ENCODE results near the gene CELF5.
A peak's percentile ranks its signal among the peaks of the same experiment; 100 is the strongest.
"Not testable (repeated sequence)": the region's sequence is repeated elsewhere in the genome, so short reads cannot be mapped to it uniquely, and the experiment has no call there.

The CELF5 gene

GRCh38 chr19:3201911-3202310 is 22.6 kb upstream of the CELF5 start:
- ChIA-PET POLR2A (no interaction called here), CTCF (no interaction called here)
- TF ChIP-seq GLIS1 (tag by site-specific recombination; IDR thresholded peaks at IDR 0.05), result peak; percentile 70
- peak; percentile 34; the same call in 1 of the 2 replicates for TF ChIP-seq ZIC2 (tag by site-specific recombination; IDR thresholded peaks at IDR 0.05)
- TF ChIP-seq ZNF2 (tag by site-specific recombination; IDR thresholded peaks at IDR 0.05), result no peak
- 0 out of 2 replicates have a peak, but pooled peaks have one; percentile 16 for TF ChIP-seq SCRT2 (tag by site-specific recombination; IDR thresholded peaks at IDR 0.05)
- peak; percentile 49; the same call in 1 of the 2 replicates for TF ChIP-seq GLIS2 (tag by site-specific recombination; IDR thresholded peaks at IDR 0.05)
- TF ChIP-seq ZNF274 (IDR thresholded peaks at IDR 0.05; ENCODE audit: low read length), result no peak
- TF ChIP-seq ZNF274 (tag by site-specific recombination; IDR thresholded peaks at IDR 0.05; ENCODE audit: borderline replicate concordance), result no peak
- Histone ChIP-seq H3K4me1 (ENCODE audit: control insufficient read depth, insufficient read depth, low read length) (no peaks in the 10 kb centered on the region), H3K36me3 (ENCODE audit: control insufficient read depth in 2 of 2, insufficient read depth in 1 of 2, low read length in 2 of 2) (peaks cover 6 to 68% of the 10 kb centered on the region in 2 experiments; a peak in 2 of 3 replicates), H3K4me3 (ENCODE audit: low read depth, low read length) (no peak overlapping the region), H3K27ac (ENCODE audit: extremely low read depth, low read depth, low read length) (no peak overlapping the region), H3K9me3 (ENCODE audit: control insufficient read depth, insufficient read depth, low read depth, low read length) (no peaks in the 10 kb centered on the region)

- no peaks in the 10 kb centered on the region for H3K9me3 ChIP-seq (ENCODE audit: control insufficient read depth, insufficient read depth, low read depth, low read length)
- ChIA-PET POLR2A (no interaction called here), CTCF (no interaction called here)
- no peak overlapping the region for H3K4me3 ChIP-seq (ENCODE audit: low read depth, low read length)
- H3K27ac ChIP-seq (ENCODE audit: extremely low read depth, low read depth, low read length), result no peak overlapping the region
- no peak for TF ChIP-seq ZNF155 (tag by site-specific recombination; IDR thresholded peaks at IDR 0.05)
- peaks cover 7 to 69% of the 10 kb centered on the region in 2 experiments; a peak in 2 of 3 replicates for H3K36me3 ChIP-seq (ENCODE audit: control insufficient read depth in 2 of 2, insufficient read depth in 1 of 2, low read length in 2 of 2)
- H3K4me1 ChIP-seq (ENCODE audit: control insufficient read depth, insufficient read depth, low read length), result no peaks in the 10 kb centered on the region
Measured at GRCh38 chr19:3202346-3202745, 22.1 kb upstream of the CELF5 start.

- H3K27ac ChIP-seq (ENCODE audit: extremely low read depth, low read depth, low read length); POLR2A ChIA-PET: not testable (repeated sequence)
- CTCF ChIA-PET, result interaction anchor here (0.6 kb wide), 1 partner anchor 1183 kb away, joined by 4 read pairs; no protein-coding TSS in a partner anchor
Measured at GRCh38 chr19:3202895-3203294, 21.6 kb upstream of the CELF5 start.

GRCh38 chr19:3203805-3204645 is 20.4 kb upstream of the CELF5 start:
- H3K27ac ChIP-seq (ENCODE audit: extremely low read depth, low read depth, low read length), result no peak overlapping the region

More at GRCh38 chr19:3202895-3203294, 21.6 kb upstream of the CELF5 start:
- not testable (repeated sequence) for H3K4me1 ChIP-seq (ENCODE audit: control insufficient read depth, insufficient read depth, low read length); H3K9me3 ChIP-seq (ENCODE audit: control insufficient read depth, insufficient read depth, low read depth, low read length); H3K4me3 ChIP-seq (ENCODE audit: low read depth, low read length)
- TF ChIP-seq SCRT1 (tag by site-specific recombination; IDR thresholded peaks at IDR 0.05; ENCODE audit: borderline replicate concordance), result peak; percentile 91
- peaks cover 7 to 73% of the 10 kb centered on the region in 2 experiments; a peak in 2 of 3 replicates for H3K36me3 ChIP-seq (ENCODE audit: control insufficient read depth in 2 of 2, insufficient read depth in 1 of 2, low read length in 2 of 2)

GRCh38 chr19:3204646-3205275 is 19.7 kb upstream of the CELF5 start:
- H3K4me1 ChIP-seq (ENCODE audit: control insufficient read depth, insufficient read depth, low read length), result no peaks in the 10 kb centered on the region
- POLR2A ChIA-PET, result no interaction called here
- H3K27ac ChIP-seq (ENCODE audit: extremely low read depth, low read depth, low read length), result no peak overlapping the region
- no peak for TF ChIP-seq ZNF202 (tag by site-specific recombination; IDR thresholded peaks at IDR 0.05; ENCODE audit: borderline replicate concordance)
- peak; percentile 81 for TF ChIP-seq SCRT2 (tag by site-specific recombination; IDR thresholded peaks at IDR 0.05)
- TF ChIP-seq ZNF426 (tag by site-specific recombination; IDR thresholded peaks at IDR 0.05), result no peak
- H3K4me3 ChIP-seq (ENCODE audit: low read depth, low read length), result no peak overlapping the region
- peaks cover 7 to 81% of the 10 kb centered on the region in 2 experiments; a peak in 2 of 3 replicates for H3K36me3 ChIP-seq (ENCODE audit: control insufficient read depth in 2 of 2, insufficient read depth in 1 of 2, low read length in 2 of 2)
- CTCF ChIA-PET, result no interaction called here
- H3K9me3 ChIP-seq (ENCODE audit: control insufficient read depth, insufficient read depth, low read depth, low read length), result no peaks in the 10 kb centered on the region

More at GRCh38 chr19:3203805-3204645, 20.4 kb upstream of the CELF5 start:
- no peak overlapping the region for H3K4me3 ChIP-seq (ENCODE audit: low read depth, low read length)
- POLR2A ChIA-PET, result no interaction called here
- H3K4me1 ChIP-seq (ENCODE audit: control insufficient read depth, insufficient read depth, low read length), result no peaks in the 10 kb centered on the region
- CTCF ChIA-PET, result interaction anchor here (0.6 kb wide), 1 partner anchor 15 kb away, joined by 3 read pairs; no protein-coding TSS in a partner anchor
- peaks cover 7 to 78% of the 10 kb centered on the region in 2 experiments; a peak in 2 of 3 replicates for H3K36me3 ChIP-seq (ENCODE audit: control insufficient read depth in 2 of 2, insufficient read depth in 1 of 2, low read length in 2 of 2)
- no peak for TF ChIP-seq ZNF169 (tag by site-specific recombination; IDR thresholded peaks at IDR 0.05)
- no peak for TF ChIP-seq ZNF146 (tag by site-specific recombination; IDR thresholded peaks at IDR 0.05)
- no peak for TF ChIP-seq ZNF677 (tag by site-specific recombination; IDR thresholded peaks at IDR 0.05)
- TF ChIP-seq ZNF580 (tag by site-specific recombination; IDR thresholded peaks at IDR 0.05), result no peak
- TF ChIP-seq ZBTB48 (tag by site-specific recombination; IDR thresholded peaks at IDR 0.05), result no peak
- no peak for TF ChIP-seq ZBTB1 (tag by site-specific recombination; IDR thresholded peaks at IDR 0.05)
- TF ChIP-seq ZBTB17 (tag by site-specific recombination; IDR thresholded peaks at IDR 0.05), result no peak
- TF ChIP-seq KLF7 (tag by site-specific recombination; IDR thresholded peaks at IDR 0.05; ENCODE audit: borderline replicate concordance), result no peak
- no peaks in the 10 kb centered on the region for H3K9me3 ChIP-seq (ENCODE audit: control insufficient read depth, insufficient read depth, low read depth, low read length)
